Measurements from ENCODE around the gene MYL12B.

MYL12B gene

GRCh38 chr18:3263132-3263700 lies 1.3 kb downstream of the MYL12B start:
- peak; percentile 34 for DNase-seq

- peak; percentile 34 for DNase-seq
Measured at GRCh38 chr18:3264362-3264761, 2.4 kb downstream of the MYL12B start.

GRCh38 chr18:3265564-3266033 lies 3.7 kb downstream of the MYL12B start:
- DNase-seq: no peak

- no peak for DNase-seq
Measured at GRCh38 chr18:3266062-3266608, 4.2 kb downstream of the MYL12B start.

- no peak for DNase-seq
Measured at GRCh38 chr18:3268306-3268705, 6.4 kb downstream of the MYL12B start.

- DNase-seq: no peak
Measured at GRCh38 chr18:3269241-3269913, 7.4 kb downstream of the MYL12B start.

- no peak for DNase-seq
Measured at GRCh38 chr18:3269914-3270299, 8.0 kb downstream of the MYL12B start.

GRCh38 chr18:3273042-3273441 lies 11.1 kb downstream of the MYL12B start:
- DNase-seq: no peak

GRCh38 chr18:3277643-3278213 lies 15.8 kb downstream of the MYL12B start:
- peak; percentile 84 for DNase-seq

- no peak for DNase-seq
Measured at GRCh38 chr18:3279201-3280185, 17.6 kb downstream of the MYL12B start.

GRCh38 chr18:3281456-3282400 lies 19.8 kb downstream of the MYL12B start:
- DNase-seq: peak; percentile 95

- no peak for DNase-seq
Measured at GRCh38 chr18:3283253-3283863, 21.4 kb downstream of the MYL12B start.

- no peak for DNase-seq
Measured at GRCh38 chr18:3283908-3284307, 22.0 kb downstream of the MYL12B start.

- no peak for DNase-seq
Measured at GRCh38 chr18:3284501-3284900, 22.6 kb downstream of the MYL12B start.

- no peak for DNase-seq
Measured at GRCh38 chr18:3286159-3286558, 24.2 kb downstream of the MYL12B start.

GRCh38 chr18:3293196-3293951 lies 31.4 kb downstream of the MYL12B start:
- DNase-seq: peak; percentile 30

GRCh38 chr18:3294435-3295080 lies 32.6 kb downstream of the MYL12B start:
- DNase-seq: peak; percentile 88

GRCh38 chr18:3297025-3297984 lies 35.4 kb downstream of the MYL12B start:
- peak; percentile 91 for DNase-seq

GRCh38 chr18:3304832-3305231 lies 42.9 kb downstream of the MYL12B start:
- DNase-seq: no peak

Data from DMS53 (cell line).